HG03442 (cell line): ENCODE results near the gene A2M.

ENCODE experiments used
- ATAC-seq: cut with Tn5 transposase; IDR thresholded peaks from one replicate; pipeline ENCODE4 v1.9.1; 2021; ENCODE audit warnings: mild to moderate bottlenecking, moderate library complexity; ENCODE audit not compliant: unreplicated experiment

A2M gene

DNA sequence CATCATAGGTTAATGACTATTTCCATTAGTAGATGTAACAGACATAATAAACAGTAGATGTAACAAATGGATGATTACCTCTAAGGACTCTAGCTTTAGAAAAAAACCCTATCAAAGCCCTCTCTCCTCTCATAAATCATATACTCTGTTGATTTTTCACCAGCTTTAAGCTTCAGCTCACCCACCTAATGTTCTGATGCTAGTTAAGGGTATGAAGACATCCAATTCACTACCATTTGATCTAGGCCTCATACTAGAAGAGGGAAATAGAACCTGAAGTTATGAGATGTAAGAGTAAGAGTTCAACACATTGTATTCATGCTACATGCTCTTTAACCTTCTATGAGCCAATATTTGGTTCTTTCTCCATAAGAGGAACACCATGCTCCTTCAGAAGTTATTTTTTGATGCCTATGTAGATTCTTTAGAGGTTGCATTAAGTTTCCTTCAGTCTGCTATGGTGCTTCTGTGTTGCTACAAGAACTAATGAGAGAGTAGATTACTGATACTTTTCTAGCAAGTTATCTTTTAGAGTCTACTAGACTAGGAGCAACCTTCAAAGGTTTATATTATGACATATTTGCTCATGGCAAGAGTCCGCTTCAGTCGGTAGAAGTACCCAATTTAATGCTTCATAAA, 16.0 kb downstream of the A2M start:
- ATAC-seq: no peak

DNA sequence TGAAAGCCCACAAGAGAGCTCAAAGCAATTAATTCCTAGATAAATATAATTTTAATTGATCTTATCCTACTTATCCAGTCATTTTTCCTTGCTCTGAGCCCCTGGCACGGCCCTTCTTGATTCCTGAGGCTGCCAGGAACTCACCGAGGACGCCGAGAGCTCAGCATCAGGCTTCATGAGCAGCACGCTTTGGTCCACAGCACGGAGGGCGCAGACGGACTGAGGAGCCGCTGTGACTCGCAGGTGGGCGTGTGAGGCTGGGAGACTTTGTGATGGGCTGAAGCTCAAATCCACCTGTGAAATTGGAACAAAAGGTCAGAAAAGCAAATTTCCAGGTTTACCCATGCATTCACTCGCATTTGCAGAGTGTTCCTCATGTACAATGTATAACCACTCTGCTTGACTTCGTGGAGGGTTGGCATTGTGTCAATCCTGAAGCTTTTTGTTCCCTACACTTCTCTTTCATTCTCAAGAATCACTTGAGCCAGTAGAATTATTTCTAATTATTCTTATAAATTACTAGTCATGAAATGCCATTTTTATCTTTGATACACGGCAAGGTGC, 17.2 kb downstream of the A2M start:
- ATAC-seq: no peak

DNA sequence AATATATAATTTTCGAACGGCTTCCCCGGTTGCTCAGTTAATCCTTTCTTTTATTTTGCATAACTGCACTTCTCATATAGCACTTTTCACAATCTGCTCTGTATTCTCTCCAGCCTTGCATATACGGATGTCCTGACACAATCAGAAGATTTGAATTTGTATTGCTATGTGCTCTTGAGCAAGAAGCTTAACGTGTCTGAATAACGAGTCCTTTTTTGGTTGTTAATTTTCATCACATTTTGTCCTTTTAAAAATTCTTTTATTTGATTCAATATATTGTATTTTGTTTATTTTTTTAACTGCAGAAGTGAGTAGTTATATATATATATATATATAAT, 17.6 kb downstream of the A2M start:
- ATAC-seq: no peak

DNA sequence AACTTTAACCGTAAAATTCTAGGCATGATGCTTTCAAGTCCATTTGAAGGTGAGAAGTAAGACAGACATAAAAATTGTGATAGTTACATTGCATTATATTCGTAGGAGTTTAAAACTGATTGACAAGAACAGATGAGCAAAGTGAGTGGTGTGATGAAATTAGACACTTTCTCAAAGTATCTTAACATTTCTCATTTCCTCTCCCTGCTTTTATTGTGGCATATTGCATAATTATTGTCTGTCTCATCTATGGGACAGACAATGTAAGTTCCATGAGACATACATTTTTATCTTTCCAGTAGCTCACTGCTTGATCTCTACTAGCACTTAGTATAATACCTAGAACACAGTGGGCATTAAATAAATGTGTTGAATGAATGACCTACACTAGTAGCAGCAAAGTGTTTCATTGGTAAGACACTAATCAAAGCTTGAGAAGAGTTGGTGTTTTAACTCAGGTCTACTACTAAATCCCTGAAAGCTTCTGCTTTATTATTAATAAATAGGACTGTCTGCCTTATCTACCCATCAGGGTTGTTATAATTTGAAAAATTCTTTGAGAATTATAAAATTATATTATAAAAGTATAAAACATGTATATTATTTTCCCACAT, 19.0 kb downstream of the A2M start:
- no peak for ATAC-seq

DNA sequence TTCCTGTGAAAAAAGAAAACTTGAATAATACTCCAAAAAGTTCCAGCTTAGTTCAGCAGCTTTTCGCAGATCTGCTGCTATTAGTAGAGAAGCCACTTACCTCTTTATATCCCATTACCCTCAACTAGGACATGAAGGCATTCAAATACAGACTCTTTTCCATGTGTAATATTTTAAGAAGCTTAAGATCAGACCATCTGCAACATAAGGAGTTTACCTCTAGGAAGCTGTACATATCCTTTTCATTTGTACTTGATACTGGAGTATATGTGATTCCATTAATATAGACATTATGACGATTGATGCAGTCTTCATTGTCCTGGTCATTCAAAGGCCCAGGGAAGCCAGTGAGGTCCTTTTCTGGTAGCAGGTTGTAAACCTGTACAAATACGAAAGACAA, 20.4 kb downstream of the A2M start:
- ATAC-seq: no peak

DNA sequence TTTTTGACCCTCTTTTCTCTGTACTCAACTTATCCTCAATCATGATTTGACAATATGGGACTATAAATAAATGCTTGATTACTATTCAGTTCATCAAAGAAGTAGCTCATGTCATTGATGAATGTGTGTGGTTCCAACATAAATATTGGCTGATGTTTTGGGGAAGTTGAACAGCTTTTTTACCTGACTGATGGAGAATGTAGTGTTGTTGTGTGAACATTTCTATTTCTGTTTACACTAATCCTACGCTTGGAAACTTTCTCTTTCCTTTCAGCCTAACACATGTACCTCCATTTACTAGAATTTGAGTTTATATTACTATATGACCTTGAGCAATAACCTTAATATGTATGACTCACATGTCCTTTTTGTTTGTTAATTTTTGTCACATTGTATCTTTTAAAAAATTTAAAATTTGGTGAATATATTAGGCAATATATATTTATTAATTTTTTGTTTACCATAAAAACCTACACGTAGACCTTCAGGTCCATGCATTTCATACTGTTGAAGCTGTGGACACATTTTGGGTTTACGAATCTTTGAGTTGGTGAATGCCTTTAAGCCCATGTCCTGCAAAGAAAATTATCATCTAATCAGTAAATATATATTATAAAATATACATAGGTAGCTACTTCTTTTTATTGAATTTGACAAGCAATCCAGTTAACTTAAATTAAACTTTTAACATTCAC, 21.1 kb downstream of the A2M start:
- no peak for ATAC-seq

DNA sequence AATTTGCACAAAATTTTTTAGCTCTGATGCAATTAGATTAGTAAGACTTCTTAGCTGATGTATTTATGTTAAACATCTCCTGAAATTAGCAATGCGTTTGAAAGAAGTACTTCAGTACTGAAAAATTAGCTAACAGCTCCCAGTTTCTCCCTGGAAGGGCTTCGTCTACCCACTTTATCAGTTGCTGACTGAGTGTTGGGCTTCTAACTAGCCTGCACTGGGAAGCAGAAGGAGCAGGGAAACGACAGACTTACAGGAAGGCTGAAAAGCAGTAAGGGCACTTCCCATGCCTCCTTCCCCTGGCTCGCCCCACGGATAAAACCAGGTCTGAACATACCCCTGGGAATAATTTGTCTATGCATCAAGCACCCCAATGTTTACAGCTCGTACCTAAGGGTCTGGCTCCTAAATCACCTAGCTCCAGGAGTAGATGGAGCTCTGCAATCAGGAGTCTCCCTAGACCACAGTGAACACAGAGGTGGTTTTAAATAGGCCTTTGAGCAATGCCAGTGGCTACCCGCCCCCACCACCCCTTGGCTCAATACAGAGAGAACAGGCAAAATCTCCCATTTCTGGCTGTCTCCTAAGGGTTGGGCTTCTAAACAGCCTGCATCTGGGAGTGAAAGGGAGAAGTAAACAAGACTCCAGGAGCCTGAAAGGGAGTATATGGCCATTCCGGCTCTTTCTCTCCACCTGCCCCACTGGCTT, 23.7 kb downstream of the A2M start:
- ATAC-seq: no peak

DNA sequence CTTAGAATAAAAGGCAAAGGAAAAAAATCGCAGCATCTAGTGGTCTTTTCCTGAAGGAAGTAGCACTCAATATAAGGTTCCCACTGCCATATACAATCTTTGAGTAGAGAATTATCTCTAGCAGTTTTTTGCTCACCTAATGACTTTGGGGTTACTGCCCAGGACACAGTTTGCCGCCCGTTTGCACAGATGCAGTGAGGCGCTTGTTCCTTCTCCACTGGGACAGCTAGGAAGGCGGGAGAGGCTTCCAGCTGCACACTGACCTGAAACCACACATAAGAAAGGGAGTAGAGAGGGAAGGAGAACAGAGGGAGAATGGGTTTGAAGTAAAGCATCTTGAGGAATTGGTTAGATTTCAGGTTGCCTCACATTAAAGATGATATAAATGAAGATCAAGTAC, 25.5 kb downstream of the A2M start:
- no peak for ATAC-seq

DNA sequence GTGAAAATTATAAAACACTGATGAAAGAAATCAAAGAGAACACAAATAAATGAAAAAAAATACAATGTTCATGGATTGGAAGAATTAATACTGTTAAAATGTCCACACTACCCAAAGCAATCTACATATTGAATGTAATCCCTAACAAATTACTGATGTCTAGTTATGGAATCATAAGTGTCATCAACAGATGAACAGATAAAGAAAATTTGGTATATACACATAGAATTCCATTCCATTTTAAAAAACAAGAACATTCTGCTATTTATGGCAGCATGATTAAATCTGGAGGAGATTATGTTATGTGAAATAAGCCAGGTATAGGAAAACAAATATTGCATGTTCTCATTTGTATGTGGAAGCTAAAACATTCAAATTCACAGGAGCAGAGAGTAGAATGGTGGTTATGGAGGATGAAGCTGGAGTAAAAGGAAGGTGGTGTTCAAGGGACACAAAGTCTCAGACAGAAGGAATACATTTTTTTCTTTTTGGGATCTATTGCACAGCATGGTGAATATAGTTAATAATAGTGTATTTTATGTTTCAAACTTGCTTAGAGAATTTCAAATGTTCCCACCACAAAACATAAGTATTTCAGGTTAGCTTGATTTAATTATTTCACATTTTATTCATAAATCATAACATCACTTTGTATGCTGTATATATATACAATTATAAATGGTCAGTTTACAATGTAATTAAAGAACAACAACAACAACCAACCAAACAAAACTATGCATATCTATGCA, 28.5 kb downstream of the A2M start:
- no peak for ATAC-seq

DNA sequence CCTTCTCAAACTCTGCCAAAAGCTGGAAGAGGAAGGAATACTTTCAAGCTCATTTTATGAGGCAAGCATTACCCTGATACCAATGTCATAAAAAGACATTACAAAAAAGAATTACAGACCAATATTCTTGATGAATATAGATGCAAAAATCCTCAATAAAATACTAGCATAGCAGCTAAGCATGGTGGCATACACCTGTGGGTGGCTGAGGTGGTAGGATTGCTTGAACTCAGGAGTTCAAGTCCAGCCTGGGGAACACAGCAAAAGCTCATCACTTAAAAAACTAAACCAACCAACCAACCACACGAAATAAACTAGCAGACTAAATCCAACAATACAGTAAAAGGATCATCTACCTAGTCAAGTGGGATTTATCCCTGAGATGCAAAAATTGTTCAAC, 29.6 kb downstream of the A2M start:
- no peak for ATAC-seq

DNA sequence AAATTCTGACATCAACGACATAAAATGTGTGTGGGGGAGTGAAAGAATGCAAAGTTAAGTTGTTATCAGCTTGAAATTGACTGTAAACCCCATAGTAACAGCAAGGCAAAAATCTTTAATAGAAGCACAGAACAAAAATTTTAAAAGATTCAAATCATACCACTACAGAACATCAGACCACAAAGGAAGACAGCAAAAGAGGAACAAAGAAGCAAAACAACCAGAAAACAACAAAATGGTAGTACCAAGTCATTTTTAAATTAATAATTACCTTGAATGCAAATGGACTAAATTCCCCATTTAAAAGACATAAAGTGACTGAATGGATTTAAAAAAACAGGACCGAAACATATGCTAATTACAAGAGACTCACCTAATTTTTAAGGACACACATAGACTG, 31.3 kb downstream of the A2M start:
- ATAC-seq: no peak

DNA sequence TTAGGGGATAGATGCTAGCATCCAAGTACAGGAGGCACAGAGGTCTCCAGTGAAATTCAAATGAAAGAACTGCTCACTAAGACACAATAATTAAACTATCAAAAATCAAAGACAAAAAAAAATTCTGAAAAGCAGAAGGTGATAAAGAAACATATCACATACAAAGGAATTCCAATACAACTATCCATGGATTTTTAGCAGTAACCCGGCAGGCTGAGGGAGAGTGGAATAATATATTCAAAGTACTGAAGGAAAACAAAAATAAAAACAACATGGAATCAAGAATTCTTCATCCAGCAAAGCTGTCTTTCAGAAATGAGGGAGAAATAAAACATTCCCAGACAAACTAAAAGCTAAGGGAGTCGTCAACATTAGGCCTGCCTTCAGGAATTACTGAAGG, 31.9 kb downstream of the A2M start:
- ATAC-seq: no peak

DNA sequence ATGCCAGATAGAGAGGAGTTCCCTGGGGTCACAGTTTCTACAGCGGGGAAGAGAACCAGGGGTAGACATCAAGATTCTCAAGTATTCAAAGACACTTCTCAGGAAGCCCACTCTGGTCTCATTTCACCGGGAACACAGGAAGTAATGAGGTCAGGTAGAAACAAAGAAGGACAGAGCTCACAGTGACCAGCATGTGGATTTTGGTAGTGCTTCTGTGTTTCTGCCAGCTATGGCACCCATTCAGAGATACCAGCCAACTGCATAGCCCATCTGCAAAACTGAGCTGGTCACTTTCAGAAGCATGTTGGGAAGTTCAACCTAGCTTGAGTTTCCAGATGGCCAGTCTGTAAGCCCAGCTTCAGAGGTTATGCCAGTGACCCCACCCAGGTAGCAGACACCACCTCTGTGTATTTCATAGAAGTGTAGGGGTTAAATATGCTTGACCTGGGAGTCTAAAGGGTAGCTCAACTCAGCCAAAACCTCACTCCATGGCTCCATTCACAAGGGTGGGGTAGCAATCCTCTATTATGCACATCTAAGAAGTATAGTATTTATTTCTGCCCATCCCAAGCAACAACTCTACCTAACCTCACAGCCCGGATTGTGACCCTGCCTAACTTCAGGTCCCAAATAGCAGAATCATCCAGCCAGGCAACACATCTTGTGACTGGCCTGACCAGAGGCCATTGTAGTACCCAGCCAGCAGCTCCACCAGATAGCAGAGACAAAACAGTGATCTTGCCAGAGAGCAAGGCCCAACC, 33.9 kb downstream of the A2M start:
- no peak for ATAC-seq

DNA sequence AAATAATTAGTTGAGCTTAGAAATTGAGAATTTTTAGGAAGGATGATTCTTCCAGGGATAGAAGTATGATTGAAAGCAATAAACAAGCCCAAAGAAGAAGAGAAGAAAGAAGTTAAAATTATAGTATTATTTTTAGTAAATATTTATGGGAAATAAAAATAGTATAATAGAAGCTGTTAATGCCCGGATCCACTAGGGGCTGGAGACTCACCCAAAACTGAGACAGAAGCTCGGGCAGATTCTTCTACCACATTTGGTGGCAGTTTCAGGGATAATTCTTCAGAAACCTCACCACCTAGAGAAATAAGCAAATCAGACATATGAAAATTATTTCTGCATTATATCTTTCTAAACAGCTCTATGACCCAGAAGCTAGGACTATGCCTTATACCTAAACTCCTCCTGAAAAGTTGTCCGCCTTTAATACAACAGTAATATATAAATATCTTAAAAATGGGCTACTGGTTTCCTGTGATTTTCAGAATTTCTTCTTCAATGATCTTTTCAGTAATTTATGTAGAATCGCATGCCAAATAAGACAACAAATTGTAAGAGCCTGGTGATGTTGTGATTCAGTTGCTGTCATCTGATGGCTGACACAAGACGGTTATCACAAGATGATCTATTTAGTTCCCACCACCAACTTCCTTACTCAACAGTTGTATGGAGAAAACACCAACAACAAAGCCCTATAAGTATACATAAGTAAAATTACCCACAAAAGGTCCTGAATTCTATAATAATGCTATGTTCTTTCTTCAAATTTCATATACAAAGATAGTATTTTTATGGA, 35.6 kb downstream of the A2M start:
- no peak for ATAC-seq

DNA sequence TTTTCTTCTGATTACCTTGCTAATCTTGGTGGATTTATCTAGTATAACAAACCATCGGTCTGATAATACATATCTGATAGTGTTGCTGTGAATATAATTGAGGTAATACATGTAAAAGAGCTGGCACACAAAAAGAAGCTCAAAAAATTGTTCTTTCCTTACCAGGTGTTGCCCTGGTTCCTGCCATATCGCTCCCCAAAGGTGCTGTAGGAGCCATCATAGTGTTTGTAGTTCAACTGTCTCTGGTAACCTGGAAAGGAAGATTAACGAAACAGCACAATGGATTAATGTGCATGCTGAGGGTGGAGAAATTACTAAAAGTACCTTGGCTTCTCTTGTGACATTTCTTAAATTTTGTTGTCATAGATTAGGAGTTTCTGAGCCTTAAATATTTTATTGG, 36.6 kb downstream of the A2M start:
- ATAC-seq: no peak

DNA sequence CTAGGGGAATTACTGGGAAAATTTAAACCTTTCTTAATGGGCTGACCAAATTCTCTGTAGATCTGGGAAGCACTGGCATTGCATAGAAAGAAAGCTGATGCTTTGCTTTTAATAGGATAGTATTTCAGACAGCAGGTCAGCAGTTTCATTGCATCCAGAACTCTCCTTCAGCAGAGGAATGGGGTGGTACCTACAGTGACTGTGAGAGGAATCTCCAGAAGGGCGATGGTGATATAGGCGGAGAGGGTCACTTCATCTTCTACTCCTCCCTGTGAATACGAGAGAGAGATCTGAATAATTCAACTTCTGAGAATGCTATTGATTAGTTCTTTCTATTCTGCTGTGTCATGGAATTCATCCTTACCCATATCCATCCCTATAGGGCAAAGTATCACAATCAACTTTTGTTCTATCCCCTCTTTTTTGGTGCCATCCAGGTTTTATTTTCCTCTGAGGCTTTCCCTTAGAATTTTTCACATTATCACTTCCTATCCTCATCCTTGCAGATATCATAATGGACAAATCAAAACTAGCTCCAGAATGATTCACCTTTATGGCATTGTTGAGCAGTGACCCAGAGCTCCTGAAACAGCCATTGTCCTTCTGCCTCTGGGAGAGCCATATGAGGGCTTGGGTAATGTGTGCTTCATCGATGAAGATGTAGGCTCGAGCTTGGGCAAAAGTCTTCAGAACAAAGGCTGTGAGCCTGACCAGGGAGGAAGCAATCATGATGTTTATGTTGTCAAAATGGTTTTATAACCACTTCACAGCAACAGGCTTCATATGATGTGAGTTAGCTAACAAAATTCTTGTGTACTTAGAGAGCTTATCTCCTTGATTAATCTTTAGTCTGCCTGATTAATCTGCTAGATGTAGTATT, 38.3 kb downstream of the A2M start:
- ATAC-seq: no peak

DNA sequence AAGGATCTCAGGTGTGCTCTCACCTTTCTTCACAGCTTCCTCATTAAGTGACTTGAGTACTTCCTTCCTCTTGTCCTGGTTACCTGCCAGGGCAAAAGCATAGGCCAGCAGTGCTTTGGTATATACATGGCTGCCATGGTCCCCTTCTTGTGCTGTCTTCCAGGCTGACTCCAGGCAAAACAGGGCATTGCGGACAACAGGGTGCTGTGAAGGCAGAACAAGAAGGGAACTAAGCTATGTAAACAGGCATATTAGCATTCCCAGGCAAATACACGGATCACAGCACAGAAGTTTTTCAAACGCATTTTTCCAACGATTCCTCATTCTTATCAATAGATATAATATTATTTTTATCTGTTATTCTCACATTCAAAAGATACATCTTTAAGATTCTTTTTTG, 39.0 kb downstream of the A2M start:
- ATAC-seq: no peak

DNA sequence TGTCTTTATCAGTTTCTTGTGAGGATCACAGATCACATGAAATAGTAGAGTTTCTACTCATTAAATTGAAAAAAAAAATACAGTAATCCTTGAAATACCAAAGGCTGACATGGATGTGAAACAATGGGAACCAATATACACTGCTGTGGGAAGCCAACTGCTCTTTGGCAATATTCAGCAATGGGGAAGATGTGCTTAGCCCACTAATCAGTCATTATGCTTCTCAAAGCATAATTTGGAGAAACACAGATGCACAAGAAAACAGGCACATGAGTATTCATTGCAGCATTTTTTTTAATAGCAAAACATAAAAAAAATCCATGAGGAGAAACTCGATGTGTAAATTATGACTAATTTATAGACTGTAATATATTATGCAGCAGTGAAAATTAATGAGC, 40.6 kb downstream of the A2M start:
- no peak for ATAC-seq
